Retina (tissue), 1 donor: ENCODE results near the gene ADCY10.
A peak's percentile ranks its signal among the peaks of the same experiment; 100 is the strongest.
"Not testable (repeated sequence)": the region's sequence is repeated elsewhere in the genome, so short reads cannot be mapped to it uniquely, and the experiment has no call there.

Source experiments
- DNase-seq: peaks from one replicate; pipeline ENCODE4 v3.0.0-alpha.2; 2016

The ADCY10 gene

GRCh38 chr1:167842872-167843271, 71.1 kb downstream of the ADCY10 start:
- DNase-seq = no peak

DNA sequence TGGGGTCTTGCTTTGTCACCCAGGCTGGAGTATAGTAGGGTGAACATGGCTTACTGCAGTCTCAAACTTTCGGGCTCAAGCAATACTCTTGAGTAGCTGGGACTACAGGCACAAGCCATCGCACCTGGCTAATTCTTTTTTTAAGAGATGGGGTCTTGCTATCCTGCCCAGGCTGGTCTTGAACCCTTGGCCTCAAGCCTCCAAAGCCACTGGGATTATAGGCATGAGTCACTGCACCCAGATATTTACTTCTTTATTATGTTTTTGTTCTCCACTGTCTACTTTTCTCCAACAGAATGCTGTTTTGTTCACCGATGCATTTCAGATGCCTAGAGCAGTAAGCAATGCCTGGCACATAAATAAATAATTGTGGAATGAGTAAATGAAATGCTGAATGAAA, 72.4 kb downstream of the ADCY10 start:
- no peak for DNase-seq

- no peak for DNase-seq
Observed at GRCh38 chr1:167839009-167839408, 74.9 kb downstream of the ADCY10 start.

GRCh38 chr1:167837326-167837725, 76.6 kb downstream of the ADCY10 start:
- DNase-seq = no peak

- no peak for DNase-seq
Observed at GRCh38 chr1:167836197-167836596, 77.7 kb downstream of the ADCY10 start.

DNA sequence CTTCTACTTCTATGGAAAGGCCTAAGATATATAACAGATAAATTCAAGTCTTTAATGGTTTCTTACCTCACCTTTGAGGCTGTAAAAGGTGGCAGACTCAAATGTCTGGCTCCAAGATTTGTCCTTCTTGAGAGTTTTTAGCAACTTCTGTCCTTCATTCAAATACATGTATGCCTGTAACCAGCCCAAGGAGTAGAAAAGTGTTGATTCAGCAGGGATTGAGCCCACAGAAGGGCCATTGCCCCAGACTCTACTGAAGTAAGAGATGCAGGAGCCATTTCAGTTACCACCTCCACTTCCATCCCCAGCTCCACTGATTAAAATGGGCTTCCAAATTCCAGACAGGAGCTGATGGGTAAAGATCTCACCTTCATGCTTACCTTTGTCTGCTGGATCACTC, 80.0 kb downstream of the ADCY10 start:
- DNase-seq = no peak

DNA sequence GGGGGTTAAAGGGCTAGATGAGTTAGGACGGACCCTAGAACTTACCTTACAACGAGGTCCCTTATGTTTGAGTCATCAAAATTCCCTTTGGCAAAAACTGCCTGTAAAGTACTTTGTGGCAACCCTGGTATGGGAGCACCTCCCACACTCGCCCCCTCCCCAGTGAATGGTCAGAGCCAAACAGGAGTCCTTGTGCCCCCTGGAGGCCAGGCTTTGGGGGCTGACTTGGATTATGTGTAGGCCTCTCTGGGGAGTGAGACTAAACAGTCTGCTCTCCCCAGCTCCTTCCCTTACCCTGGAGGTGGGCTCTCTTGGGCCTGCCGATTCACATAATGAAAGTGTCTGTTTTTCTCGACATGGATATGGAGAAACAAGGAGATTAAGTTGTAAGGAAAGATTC, 81.2 kb downstream of the ADCY10 start:
- DNase-seq = no peak

DNA sequence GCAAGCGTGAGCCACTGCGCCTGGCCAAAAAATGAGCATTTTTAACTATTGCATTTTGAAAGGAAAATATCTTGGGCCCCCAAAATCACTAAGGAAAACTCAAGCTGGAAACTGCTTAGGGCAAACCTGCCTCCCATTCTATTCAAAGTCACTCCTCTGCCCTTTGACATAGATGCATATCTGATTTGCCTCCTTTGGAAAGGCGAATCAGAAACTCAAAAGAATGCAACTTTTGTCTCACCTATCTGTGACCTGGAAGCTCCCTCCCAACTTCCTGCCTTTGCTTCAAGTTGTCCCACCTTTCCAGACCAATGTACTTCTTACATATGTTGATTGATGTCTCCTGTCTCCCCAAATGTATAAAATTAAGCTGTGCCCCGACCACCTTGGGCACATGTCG, 83.3 kb downstream of the ADCY10 start:
- DNase-seq = not testable (repeated sequence)

- no peak for DNase-seq
Observed at GRCh38 chr1:167829868-167830267, 84.1 kb downstream of the ADCY10 start.

- DNase-seq = no peak
Observed at GRCh38 chr1:167826127-167826526, 87.8 kb downstream of the ADCY10 start.

GRCh38 chr1:167825419-167826079, 88.4 kb downstream of the ADCY10 start:
- no peak for DNase-seq

- no peak for DNase-seq
Observed at GRCh38 chr1:167824163-167824794, 89.7 kb downstream of the ADCY10 start.

- no peak for DNase-seq
Observed at GRCh38 chr1:167821969-167822685, 91.8 kb downstream of the ADCY10 start.

GRCh38 chr1:167821356-167821685, 92.6 kb downstream of the ADCY10 start:
- no peak for DNase-seq

DNA sequence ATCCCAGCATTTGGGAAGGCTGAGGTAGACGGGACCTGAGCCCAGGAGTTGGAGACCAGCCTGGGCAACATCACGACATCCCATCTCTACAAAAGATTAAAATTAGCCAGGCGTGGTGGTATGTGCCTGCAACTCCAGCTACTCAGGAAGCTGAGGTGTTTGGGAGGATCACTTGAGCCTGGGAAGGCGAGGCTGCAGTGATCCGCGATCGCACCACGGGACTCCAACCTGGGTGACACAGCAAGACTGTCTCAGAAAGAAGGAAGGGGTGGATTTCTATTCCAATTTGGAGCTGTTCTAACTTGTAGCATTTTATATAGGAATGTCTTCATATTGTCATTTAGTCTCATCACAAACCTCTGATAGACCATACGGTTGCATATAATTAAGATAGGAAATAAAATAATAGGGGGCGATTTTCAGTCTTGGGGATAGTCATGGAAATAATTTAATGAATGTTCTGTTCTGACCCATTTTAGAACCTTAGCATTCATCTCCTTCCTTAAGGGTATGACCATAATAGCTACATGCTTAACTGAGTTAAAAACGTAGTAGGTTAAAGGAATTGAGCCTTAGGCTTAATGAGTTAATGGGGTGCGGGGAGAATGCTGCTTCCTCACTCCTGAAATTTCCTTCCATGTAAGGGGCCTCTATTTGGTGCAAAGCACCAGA, 93.1 kb downstream of the ADCY10 start:
- DNase-seq = no peak

GRCh38 chr1:167819849-167820683, 93.9 kb downstream of the ADCY10 start:
- DNase-seq = peak; percentile 52

DNA sequence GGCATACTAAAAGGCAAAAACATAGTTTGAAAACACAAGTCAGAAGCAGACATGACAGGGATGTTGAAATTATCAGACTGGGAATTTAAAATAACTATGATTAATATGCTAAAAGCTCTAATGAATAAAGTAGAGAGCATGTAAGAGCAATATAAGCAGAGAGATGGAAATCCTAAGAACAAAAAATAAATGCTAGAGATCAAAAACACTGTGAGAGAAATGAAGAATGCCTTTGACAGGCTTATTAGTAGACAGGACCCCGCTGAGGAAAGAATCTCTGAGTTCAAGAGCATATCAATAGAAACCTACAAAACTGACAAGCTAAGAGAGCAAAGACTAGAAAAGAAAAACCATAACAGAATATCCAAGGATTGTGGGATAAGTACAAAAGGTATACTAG, 98.3 kb downstream of the ADCY10 start:
- no peak for DNase-seq

DNA sequence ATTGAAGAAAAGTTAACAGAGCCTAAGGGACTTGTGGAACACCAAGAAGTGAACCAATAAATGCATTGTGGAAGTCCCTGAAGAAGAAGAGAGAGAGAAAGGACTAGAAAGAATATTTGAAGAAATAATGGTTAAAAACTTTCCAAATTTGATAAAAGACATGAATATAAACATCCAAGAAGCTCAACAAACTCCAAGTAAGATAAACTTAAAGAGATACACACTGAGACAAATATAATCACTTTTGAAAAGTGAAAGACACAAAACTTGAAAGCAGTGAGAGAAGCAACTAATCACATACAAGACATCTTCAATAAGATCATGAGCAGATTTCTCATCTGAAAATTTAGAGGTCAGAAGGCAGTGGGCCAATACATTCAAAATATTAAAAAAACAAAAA, 101.0 kb downstream of the ADCY10 start:
- no peak for DNase-seq

DNA sequence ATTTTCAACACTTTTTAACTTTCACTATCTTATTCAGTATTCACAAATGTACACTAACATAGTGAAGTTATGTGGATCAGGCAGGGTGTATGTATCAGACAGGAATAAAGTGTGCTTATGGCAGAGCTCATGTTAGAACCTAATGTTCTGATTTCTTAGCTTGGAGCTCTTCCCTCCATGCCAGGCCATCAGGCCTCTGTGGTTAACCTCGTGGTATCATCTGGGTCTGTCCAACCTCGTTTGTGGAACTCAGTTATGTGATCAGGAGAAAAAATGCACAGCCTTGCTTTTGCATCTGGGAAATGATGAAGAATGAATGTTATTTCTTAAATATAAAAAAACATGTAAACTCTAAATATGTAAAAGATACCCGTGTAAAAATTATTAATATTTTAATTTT, 105.2 kb downstream of the ADCY10 start:
- no peak for DNase-seq

- DNase-seq = no peak
Observed at GRCh38 chr1:167808104-167808503, 105.8 kb downstream of the ADCY10 start.

- DNase-seq = not testable (repeated sequence)
Observed at GRCh38 chr1:167806676-167807075, 107.3 kb downstream of the ADCY10 start.

GRCh38 chr1:167806235-167806634, 107.7 kb downstream of the ADCY10 start:
- DNase-seq = not testable (repeated sequence)

GRCh38 chr1:167805041-167805556, 108.8 kb downstream of the ADCY10 start:
- no peak for DNase-seq
